ENCODE measurements around the gene NF2.

- TF ChIP-seq EZH2 (IDR thresholded peaks at IDR 0.05; ENCODE audit: insufficient read depth, poor library complexity, severe bottlenecking) (no peak), EZH2phosphoT487 (IDR thresholded peaks at IDR 0.05; ENCODE audit: insufficient read depth, low read depth) (no peak)
These were observed 51.0 kb downstream of the NF2 start for GRCh38 chr22:29654420-29654819.
